Esophagus muscularis mucosa (tissue), 4 donors: Measurements from ENCODE around the gene SERPINB7. TPM values are rescaled to one million over a fixed set of nuclear protein-coding genes. Genes with fewer than 3 reads are reported as not detected.

ENCODE experiments used
- DNase-seq: peaks from one replicate; pipeline ENCODE4 v3.0.0-alpha.2; 2017; ENCODE audit errors: extremely low spot score
- H3K27ac ChIP-seq, 4 donors: fragments of 200-600 bp; sonication (generic); replicated peaks in 1 of 4; 1 replicate in 3 of 4; 2 replicates in 1 of 4; pipeline ENCODE4 v1.5.1; 2016 to 2019; ENCODE audit warnings: mild to moderate bottlenecking in 1 of 4
- H3K27me3 ChIP-seq, 4 donors: fragments of 200-600 bp; sonication (generic); one replicate each; pipeline versions ENCODE4 v1.5.1 to v1.6.0; 2016 to 2019
- H3K36me3 ChIP-seq, 4 donors: fragments of 200-600 bp; sonication (generic); one replicate each; pipeline ENCODE4 v1.5.1; 2016 to 2019
- H3K4me1 ChIP-seq, 4 donors: fragments of 200-600 bp; sonication (generic); one replicate each; pipeline ENCODE4 v1.5.1; 2016 to 2019
- H3K4me3 ChIP-seq, 4 donors: fragments of 200-600 bp; sonication (generic); 1 replicate in 2 of 4; 2 replicates in 2 of 4; pipeline ENCODE4 v1.5.1; 2016 to 2019; ENCODE audit warnings: mild to moderate bottlenecking in 4 of 4, moderate library complexity in 1 of 4
- H3K9me3 ChIP-seq, 4 donors: fragments of 200-600 bp; sonication (generic); 1 replicate in 3 of 4; 2 replicates in 1 of 4; pipeline ENCODE4 v1.5.1; 2016 to 2019
- EP300 ChIP-seq: sonication (generic); formaldehyde crosslinking; IDR thresholded peaks from one replicate; pipeline ENCODE4 v1.6.1; 2017; ENCODE audit warnings: antibody characterized with exemption
- POLR2A ChIP-seq: fragments of 450-650 bp; IDR thresholded peaks from one replicate; pipeline ENCODE4 v1.6.1; 2017; ENCODE audit warnings: antibody characterized with exemption, moderate library complexity, mild to moderate bottlenecking, low read depth
- POLR2AphosphoS5 ChIP-seq, 2 donors: sonication (generic); formaldehyde crosslinking; IDR thresholded peaks; one replicate each; pipeline ENCODE4 v1.6.1; 2017; ENCODE audit warnings: antibody characterized with exemption in 2 of 2
- WGBS: methylation state at CpG from one replicate; pipeline ENCODE4 v1.1.5; 2018; 5-methylcytosine and 5-hydroxymethylcytosine counted together
- intact Hi-C: fragments of 100-400 bp; cut with DNase I; formaldehyde crosslinking; loops from one replicate; pipeline ENCODE4 v1.15.1; 2023
- total RNA-seq, 4 donors: library from RNA; depleted of rRNA; stranded (reverse); fragments of >200 nt; gene quantifications; one replicate each; pipeline versions ENCODE4 v1.1.0 to v1.2.1, GENCODE V29; 2016
- TF ChIP-seq, protein P1 (sequence below), 3 experiments: fragments of 200-600 bp in 2 of 3; fragments of 450-650 bp in 1 of 3; sonication (generic) in 2 of 3; IDR thresholded peaks; one replicate each; pipeline ENCODE4 v1.5.1; 2017 to 2019; ENCODE audit warnings: antibody characterized with exemption in 3 of 3, mild to moderate bottlenecking in 2 of 3, moderate library complexity in 1 of 3

Gene SERPINB7
- total RNA-seq, 4 donors from 2014 or later: not detected

GRCh38 chr18:63850636-63851035 is 75.4 kb downstream of the SERPINB7 start:
- Histone ChIP-seq H3K36me3 (no peaks in the 10 kb centered on the region), H3K4me3 (no peak overlapping the region), H3K27ac (no peak overlapping the region), H3K27me3 (no peaks in the 10 kb centered on the region), H3K4me1 (no peaks in the 10 kb centered on the region), H3K9me3 (peaks cover 0 to 13% (median 6%) of the 10 kb centered on the region in 4 donors)
- TF ChIP-seq EP300 (no peak), POLR2AphosphoS5 (IDR thresholded peaks at IDR 0.05) (no peak), POLR2A (no peak)
- TF ChIP-seq, protein P1, sequence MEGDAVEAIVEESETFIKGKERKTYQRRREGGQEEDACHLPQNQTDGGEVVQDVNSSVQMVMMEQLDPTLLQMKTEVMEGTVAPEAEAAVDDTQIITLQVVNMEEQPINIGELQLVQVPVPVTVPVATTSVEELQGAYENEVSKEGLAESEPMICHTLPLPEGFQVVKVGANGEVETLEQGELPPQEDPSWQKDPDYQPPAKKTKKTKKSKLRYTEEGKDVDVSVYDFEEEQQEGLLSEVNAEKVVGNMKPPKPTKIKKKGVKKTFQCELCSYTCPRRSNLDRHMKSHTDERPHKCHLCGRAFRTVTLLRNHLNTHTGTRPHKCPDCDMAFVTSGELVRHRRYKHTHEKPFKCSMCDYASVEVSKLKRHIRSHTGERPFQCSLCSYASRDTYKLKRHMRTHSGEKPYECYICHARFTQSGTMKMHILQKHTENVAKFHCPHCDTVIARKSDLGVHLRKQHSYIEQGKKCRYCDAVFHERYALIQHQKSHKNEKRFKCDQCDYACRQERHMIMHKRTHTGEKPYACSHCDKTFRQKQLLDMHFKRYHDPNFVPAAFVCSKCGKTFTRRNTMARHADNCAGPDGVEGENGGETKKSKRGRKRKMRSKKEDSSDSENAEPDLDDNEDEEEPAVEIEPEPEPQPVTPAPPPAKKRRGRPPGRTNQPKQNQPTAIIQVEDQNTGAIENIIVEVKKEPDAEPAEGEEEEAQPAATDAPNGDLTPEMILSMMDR (IDR thresholded peaks at IDR 0.05): no peak
- 76% methylated on average over 2 of the region's 2 CpGs for WGBS
- intact Hi-C loops: no loop called here
- DNase-seq: no peak

Other genes with a start within 250 kb of the SERPINB7 start
- not detected for gene SERPINB12, start 233.0 kb upstream of the SERPINB7 start, total RNA-seq
- not detected for gene SERPINB13, start 188.1 kb upstream of the SERPINB7 start, total RNA-seq
- gene SERPINB4, start 131.2 kb upstream of the SERPINB7 start, total RNA-seq: not detected
- not detected for gene SERPINB3, start 113.5 kb upstream of the SERPINB7 start, total RNA-seq
- not detected for gene SERPINB11, start 72.5 kb upstream of the SERPINB7 start, total RNA-seq
- 10 to 100 TPM in 1 of 4 donors, not detected in 3; 24.5 TPM for gene SERPINB2, start 112.3 kb downstream of the SERPINB7 start, total RNA-seq
- 1 to 10 TPM in 1 of 4 donors, not detected in 3; 2.3 TPM for gene SERPINB10, start 132.5 kb downstream of the SERPINB7 start, total RNA-seq
- gene HMSD, start 173.9 kb downstream of the SERPINB7 start, total RNA-seq: not detected
- 10 to 100 TPM in 2 of 4 donors, 1 to 10 TPM in 2; 6.2 to 18.4 (median 11.1) TPM for gene SERPINB8, start 194.7 kb downstream of the SERPINB7 start, total RNA-seq